ENCODE data around the gene ZBTB38.

ZBTB38 gene

DNA sequence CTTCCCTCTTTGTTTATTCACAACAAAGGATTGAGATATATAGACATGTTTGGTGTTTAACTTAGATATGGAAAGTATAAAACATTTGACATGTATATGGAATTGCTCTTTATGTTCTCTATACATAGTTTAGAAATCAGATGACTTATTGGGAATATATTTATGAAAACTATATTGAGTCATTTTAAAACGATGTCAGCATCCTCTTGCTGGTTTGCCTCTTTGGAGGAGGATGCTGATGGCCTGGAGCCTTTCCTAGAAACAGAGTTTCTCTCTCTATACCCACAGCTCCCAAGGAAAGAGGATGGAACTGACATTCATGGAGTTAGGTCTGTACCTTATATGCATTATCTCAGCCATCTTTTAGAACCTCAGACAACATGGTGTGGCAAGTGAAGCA is 40.3 kb downstream of the ZBTB38 start:
- no CpG with 5 or more reads among the region's 1 CpG for WGBS, 2 donors (ENCODE audit: extremely low coverage in 2 of 2, insufficient read length in 2 of 2, insufficient replicate concordance in 1 of 2)
- Histone ChIP-seq H3K9ac (ENCODE audit: low read depth, low read length, poor library complexity) (no peak overlapping the region), H3K79me1 (ENCODE audit: low read depth, low read length) (no peaks in the 10 kb centered on the region), H3K36me3 (replicated peaks in 1 of 2; ENCODE audit: control insufficient read depth in 2 of 2, insufficient read depth in 2 of 2, low read length in 2 of 2) (peaks cover 3 to 27% of the 10 kb centered on the region in 2 donors), H2AFZ (ENCODE audit: low read length) (no peak overlapping the region), H3K4ac (ENCODE audit: low read length) (no peak overlapping the region), H3K4me3 (ENCODE audit: low read length in 2 of 2) (no peak overlapping the region), H4K8ac (ENCODE audit: low read depth, low read length) (no peak overlapping the region), H2BK5ac (ENCODE audit: low read length) (no peak overlapping the region), H3K23ac (ENCODE audit: low read depth, low read length, poor library complexity) (no peak overlapping the region), H2BK12ac (ENCODE audit: low read length) (no peak overlapping the region), H2BK120ac (ENCODE audit: low read depth, low read length) (no peak overlapping the region), H3K27me3 (ENCODE audit: control insufficient read depth in 3 of 3, insufficient read depth in 3 of 3, low read depth in 1 of 3, low read length in 3 of 3) (peaks cover 0 to 2% (median 0%) of the 10 kb centered on the region in 3 experiments), H4K91ac (ENCODE audit: low read depth, low read length, poor library complexity) (no peak overlapping the region), H3K27ac (replicated peaks; ENCODE audit: low read length) (no peak overlapping the region), H2AK5ac (ENCODE audit: low read depth, low read length) (no peak overlapping the region), H3K18ac (ENCODE audit: low read length) (no peak overlapping the region), H3K14ac (ENCODE audit: low read length) (no peak overlapping the region), H3K9me3 (replicated peaks in 1 of 2; ENCODE audit: control insufficient read depth in 2 of 2, insufficient read depth in 1 of 2, low read depth in 1 of 2, low read length in 2 of 2) (no peaks in the 10 kb centered on the region), H3K4me1 (ENCODE audit: control insufficient read depth in 2 of 2, insufficient read depth in 1 of 2, low read depth in 1 of 2, low read length in 2 of 2) (peaks cover 2 to 6% of the 10 kb centered on the region in 2 donors), H2BK15ac (ENCODE audit: low read length) (no peak overlapping the region), H3K4me2 (ENCODE audit: insufficient read depth, low read length, poor library complexity, severe bottlenecking) (no peak overlapping the region)
- DNase-seq (ENCODE audit: low spot score) = no peak

DNA sequence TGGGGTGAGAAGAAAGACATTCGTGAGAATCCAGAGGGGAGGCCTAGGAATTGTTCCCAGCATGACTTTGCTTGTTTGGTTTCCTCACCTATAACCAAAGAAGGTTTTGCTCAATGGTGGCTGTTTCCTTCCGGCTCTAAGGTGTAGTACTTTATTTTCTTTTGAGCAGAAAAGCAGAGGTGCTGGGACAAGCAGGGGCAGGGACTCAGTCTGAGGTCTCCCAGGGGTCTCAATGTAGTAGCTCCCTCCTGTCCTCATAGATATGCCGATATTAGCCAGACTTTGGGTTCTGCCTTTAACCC is 41.6 kb downstream of the ZBTB38 start:
- Histone ChIP-seq H3K27me3 (ENCODE audit: control insufficient read depth in 3 of 3, insufficient read depth in 3 of 3, low read depth in 1 of 3, low read length in 3 of 3) (peaks cover 0 to 2% (median 0%) of the 10 kb centered on the region in 3 experiments), H4K91ac (ENCODE audit: low read depth, low read length, poor library complexity) (no peak overlapping the region), H2BK5ac (ENCODE audit: low read length) (no peak overlapping the region), H3K18ac (ENCODE audit: low read length) (no peak overlapping the region), H3K9me3 (replicated peaks in 1 of 2; ENCODE audit: control insufficient read depth in 2 of 2, insufficient read depth in 1 of 2, low read depth in 1 of 2, low read length in 2 of 2) (no peaks in the 10 kb centered on the region), H2BK12ac (ENCODE audit: low read length) (no peak overlapping the region), H3K79me1 (ENCODE audit: low read depth, low read length) (no peaks in the 10 kb centered on the region), H2AK5ac (ENCODE audit: low read depth, low read length) (no peak overlapping the region), H3K4me1 (ENCODE audit: control insufficient read depth in 2 of 2, insufficient read depth in 1 of 2, low read depth in 1 of 2, low read length in 2 of 2) (peaks cover 2 to 6% of the 10 kb centered on the region in 2 donors), H3K27ac (replicated peaks; ENCODE audit: low read length) (no peak overlapping the region), H3K4me3 (ENCODE audit: low read length in 2 of 2) (no peak overlapping the region), H3K14ac (ENCODE audit: low read length) (no peak overlapping the region), H4K8ac (ENCODE audit: low read depth, low read length) (no peak overlapping the region), H2BK15ac (ENCODE audit: low read length) (no peak overlapping the region), H2AFZ (ENCODE audit: low read length) (no peak overlapping the region), H3K36me3 (replicated peaks in 1 of 2; ENCODE audit: control insufficient read depth in 2 of 2, insufficient read depth in 2 of 2, low read length in 2 of 2) (peaks cover 1 to 30% of the 10 kb centered on the region in 2 donors), H3K9ac (ENCODE audit: low read depth, low read length, poor library complexity) (no peak overlapping the region), H3K23ac (ENCODE audit: low read depth, low read length, poor library complexity) (no peak overlapping the region), H3K4me2 (ENCODE audit: insufficient read depth, low read length, poor library complexity, severe bottlenecking) (no peak overlapping the region), H3K4ac (ENCODE audit: low read length) (no peak overlapping the region), H2BK120ac (ENCODE audit: low read depth, low read length) (no peak overlapping the region)
- no peak for DNase-seq (ENCODE audit: low spot score)
- no CpG with 5 or more reads among the region's 3 CpGs for WGBS, 2 donors (ENCODE audit: extremely low coverage in 2 of 2, insufficient read length in 2 of 2, insufficient replicate concordance in 1 of 2)

DNA sequence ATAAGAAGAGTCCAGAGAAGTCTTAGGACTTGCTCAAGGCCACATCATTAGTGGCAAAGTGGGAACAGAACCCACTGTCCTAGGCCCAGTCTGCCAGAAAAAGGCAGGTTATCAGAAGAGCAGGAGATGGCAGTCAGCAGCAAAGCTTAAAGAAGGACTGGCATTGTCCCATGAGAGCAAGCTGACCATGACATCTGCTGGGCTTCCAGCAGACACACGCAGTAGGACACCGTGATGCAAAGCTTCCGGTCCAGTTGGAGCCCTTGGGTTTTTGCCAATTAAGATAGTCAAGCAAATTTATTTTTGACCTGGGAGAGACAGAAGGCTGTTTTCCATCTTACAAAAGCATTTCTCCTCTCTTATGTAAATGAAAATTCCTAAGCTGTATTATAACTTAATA is 42.1 kb downstream of the ZBTB38 start:
- peaks cover 0 to 2% (median 0%) of the 10 kb centered on the region in 3 experiments for H3K27me3 ChIP-seq (ENCODE audit: control insufficient read depth in 3 of 3, insufficient read depth in 3 of 3, low read depth in 1 of 3, low read length in 3 of 3)
- peaks cover 2 to 6% of the 10 kb centered on the region in 2 donors for H3K4me1 ChIP-seq (ENCODE audit: control insufficient read depth in 2 of 2, insufficient read depth in 1 of 2, low read depth in 1 of 2, low read length in 2 of 2)
- H4K91ac ChIP-seq (ENCODE audit: low read depth, low read length, poor library complexity) = no peak overlapping the region
- H3K9me3 ChIP-seq (replicated peaks in 1 of 2; ENCODE audit: control insufficient read depth in 2 of 2, insufficient read depth in 1 of 2, low read depth in 1 of 2, low read length in 2 of 2) = no peaks in the 10 kb centered on the region
- H2AFZ ChIP-seq (ENCODE audit: low read length) = no peak overlapping the region
- DNase-seq (ENCODE audit: low spot score) = no peak
- no CpG with 5 or more reads among the region's 3 CpGs for WGBS, 2 donors (ENCODE audit: extremely low coverage in 2 of 2, insufficient read length in 2 of 2, insufficient replicate concordance in 1 of 2)
- peaks cover 1 to 29% of the 10 kb centered on the region in 2 donors for H3K36me3 ChIP-seq (replicated peaks in 1 of 2; ENCODE audit: control insufficient read depth in 2 of 2, insufficient read depth in 2 of 2, low read length in 2 of 2)
- no peak overlapping the region for H3K4me3 ChIP-seq (ENCODE audit: low read length in 2 of 2)
- H4K8ac ChIP-seq (ENCODE audit: low read depth, low read length) = no peak overlapping the region
- H3K4me2 ChIP-seq (ENCODE audit: insufficient read depth, low read length, poor library complexity, severe bottlenecking) = no peak overlapping the region
- H2BK5ac ChIP-seq (ENCODE audit: low read length) = no peak overlapping the region
- H3K14ac ChIP-seq (ENCODE audit: low read length) = no peak overlapping the region
- H2AK5ac ChIP-seq (ENCODE audit: low read depth, low read length) = no peak overlapping the region
- no peaks in the 10 kb centered on the region for H3K79me1 ChIP-seq (ENCODE audit: low read depth, low read length)
- H2BK12ac ChIP-seq (ENCODE audit: low read length) = no peak overlapping the region
- no peak overlapping the region for H2BK120ac ChIP-seq (ENCODE audit: low read depth, low read length)
- no peak overlapping the region for H2BK15ac ChIP-seq (ENCODE audit: low read length)
- no peak overlapping the region for H3K18ac ChIP-seq (ENCODE audit: low read length)
- H3K4ac ChIP-seq (ENCODE audit: low read length) = no peak overlapping the region
- no peak overlapping the region for H3K27ac ChIP-seq (replicated peaks; ENCODE audit: low read length)
- H3K9ac ChIP-seq (ENCODE audit: low read depth, low read length, poor library complexity) = no peak overlapping the region
- H3K23ac ChIP-seq (ENCODE audit: low read depth, low read length, poor library complexity) = no peak overlapping the region

DNA sequence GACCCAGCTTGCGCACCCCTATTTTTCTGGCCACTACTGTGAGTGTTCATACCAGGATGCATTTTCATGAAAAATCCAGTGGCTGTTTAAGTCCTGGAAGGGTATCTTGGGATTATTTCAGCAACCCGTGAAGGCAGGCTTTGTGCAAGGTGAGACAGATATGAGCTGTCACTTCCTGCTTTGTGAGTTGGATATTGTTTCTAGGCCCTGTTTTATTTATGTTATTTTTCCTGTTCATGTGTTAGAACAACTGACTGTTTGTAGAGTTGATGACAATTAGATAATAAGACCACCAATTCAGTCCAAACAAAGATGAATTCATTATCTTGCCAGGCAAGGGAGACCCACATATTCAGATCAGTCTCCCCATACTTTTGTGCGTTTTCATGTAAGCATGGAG is 42.5 kb downstream of the ZBTB38 start:
- Histone ChIP-seq H3K4me3 (ENCODE audit: low read length in 2 of 2) (no peak overlapping the region), H4K8ac (ENCODE audit: low read depth, low read length) (no peak overlapping the region), H3K79me1 (ENCODE audit: low read depth, low read length) (no peaks in the 10 kb centered on the region), H3K27ac (replicated peaks; ENCODE audit: low read length) (no peak overlapping the region), H3K4me2 (ENCODE audit: insufficient read depth, low read length, poor library complexity, severe bottlenecking) (no peak overlapping the region), H2AFZ (ENCODE audit: low read length) (no peak overlapping the region), H3K4me1 (ENCODE audit: control insufficient read depth in 2 of 2, insufficient read depth in 1 of 2, low read depth in 1 of 2, low read length in 2 of 2) (peaks cover 2 to 6% of the 10 kb centered on the region in 2 donors), H3K36me3 (replicated peaks in 1 of 2; ENCODE audit: control insufficient read depth in 2 of 2, insufficient read depth in 2 of 2, low read length in 2 of 2) (peaks cover 1 to 24% of the 10 kb centered on the region in 2 donors), H3K18ac (ENCODE audit: low read length) (no peak overlapping the region), H2AK5ac (ENCODE audit: low read depth, low read length) (no peak overlapping the region), H3K14ac (ENCODE audit: low read length) (no peak overlapping the region), H4K91ac (ENCODE audit: low read depth, low read length, poor library complexity) (no peak overlapping the region), H2BK120ac (ENCODE audit: low read depth, low read length) (no peak overlapping the region), H2BK12ac (ENCODE audit: low read length) (no peak overlapping the region), H3K9ac (ENCODE audit: low read depth, low read length, poor library complexity) (no peak overlapping the region), H3K23ac (ENCODE audit: low read depth, low read length, poor library complexity) (no peak overlapping the region), H2BK5ac (ENCODE audit: low read length) (no peak overlapping the region), H3K4ac (ENCODE audit: low read length) (no peak overlapping the region), H3K27me3 (ENCODE audit: control insufficient read depth in 3 of 3, insufficient read depth in 3 of 3, low read depth in 1 of 3, low read length in 3 of 3) (peaks cover 0 to 2% (median 0%) of the 10 kb centered on the region in 3 experiments), H3K9me3 (replicated peaks in 1 of 2; ENCODE audit: control insufficient read depth in 2 of 2, insufficient read depth in 1 of 2, low read depth in 1 of 2, low read length in 2 of 2) (no peaks in the 10 kb centered on the region), H2BK15ac (ENCODE audit: low read length) (no peak overlapping the region)
- whole genome bisulfite sequencing, 2 donors (ENCODE audit: extremely low coverage in 2 of 2, insufficient read length in 2 of 2, insufficient replicate concordance in 1 of 2) = no CpG with 5 or more reads among the region's 3 CpGs
- no peak for DNase-seq (ENCODE audit: low spot score)

Measured in neuronal stem cell (in vitro differentiated cells).